ENCODE measurements around the gene CHST3.

DNA sequence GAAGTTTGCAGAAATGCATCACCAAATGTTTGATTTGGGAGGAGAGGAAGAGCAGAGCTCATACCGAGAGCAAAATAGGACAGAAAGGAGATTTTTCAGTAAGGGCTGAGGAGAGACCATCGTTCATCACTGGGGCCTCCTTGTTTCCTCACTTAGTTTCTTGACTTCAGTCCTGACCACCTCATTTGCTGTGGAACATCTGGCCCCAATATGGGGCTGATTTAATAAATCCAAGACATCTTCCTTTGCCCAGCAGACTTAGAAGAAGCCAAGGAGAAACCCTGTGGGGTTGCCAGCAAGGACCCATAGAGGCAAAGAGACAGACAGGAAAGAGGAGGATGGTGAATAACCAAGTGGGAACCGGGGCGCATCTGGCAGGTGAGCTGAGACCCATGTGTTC is 60.4 kb downstream of the CHST3 start:
- TF ChIP-seq, protein P1, sequence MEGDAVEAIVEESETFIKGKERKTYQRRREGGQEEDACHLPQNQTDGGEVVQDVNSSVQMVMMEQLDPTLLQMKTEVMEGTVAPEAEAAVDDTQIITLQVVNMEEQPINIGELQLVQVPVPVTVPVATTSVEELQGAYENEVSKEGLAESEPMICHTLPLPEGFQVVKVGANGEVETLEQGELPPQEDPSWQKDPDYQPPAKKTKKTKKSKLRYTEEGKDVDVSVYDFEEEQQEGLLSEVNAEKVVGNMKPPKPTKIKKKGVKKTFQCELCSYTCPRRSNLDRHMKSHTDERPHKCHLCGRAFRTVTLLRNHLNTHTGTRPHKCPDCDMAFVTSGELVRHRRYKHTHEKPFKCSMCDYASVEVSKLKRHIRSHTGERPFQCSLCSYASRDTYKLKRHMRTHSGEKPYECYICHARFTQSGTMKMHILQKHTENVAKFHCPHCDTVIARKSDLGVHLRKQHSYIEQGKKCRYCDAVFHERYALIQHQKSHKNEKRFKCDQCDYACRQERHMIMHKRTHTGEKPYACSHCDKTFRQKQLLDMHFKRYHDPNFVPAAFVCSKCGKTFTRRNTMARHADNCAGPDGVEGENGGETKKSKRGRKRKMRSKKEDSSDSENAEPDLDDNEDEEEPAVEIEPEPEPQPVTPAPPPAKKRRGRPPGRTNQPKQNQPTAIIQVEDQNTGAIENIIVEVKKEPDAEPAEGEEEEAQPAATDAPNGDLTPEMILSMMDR (IDR thresholded peaks at IDR 0.05): no peak
- no peak for TF ChIP-seq POLR2A (IDR thresholded peaks at IDR 0.05)
